Left renal cortex interstitium (tissue), 4 donors: ENCODE data around the gene DHX58. TPM values are rescaled to one million over a fixed set of nuclear protein-coding genes. Genes with fewer than 3 reads are reported as not detected.

Source experiments
- DNase-seq, 4 donors: peaks; one replicate each; pipeline ENCODE4 v3.0.0-alpha.2; 2013; ENCODE audit warnings: low read depth in 4 of 4, low spot score in 2 of 4, missing footprints in 1 of 4
- polyA plus RNA-seq, 4 donors: library from polyadenylated mRNA; unstranded; fragments of 120-200 nt; gene quantifications; one replicate each; pipeline ENCODE4 v1.2.1, GENCODE V29; 2013; ENCODE audit not compliant: insufficient read length in 4 of 4

The DHX58 gene
- polyA plus RNA-seq, 4 donors, result 8.9 to 11.2 (median 9.8) TPM

DNA sequence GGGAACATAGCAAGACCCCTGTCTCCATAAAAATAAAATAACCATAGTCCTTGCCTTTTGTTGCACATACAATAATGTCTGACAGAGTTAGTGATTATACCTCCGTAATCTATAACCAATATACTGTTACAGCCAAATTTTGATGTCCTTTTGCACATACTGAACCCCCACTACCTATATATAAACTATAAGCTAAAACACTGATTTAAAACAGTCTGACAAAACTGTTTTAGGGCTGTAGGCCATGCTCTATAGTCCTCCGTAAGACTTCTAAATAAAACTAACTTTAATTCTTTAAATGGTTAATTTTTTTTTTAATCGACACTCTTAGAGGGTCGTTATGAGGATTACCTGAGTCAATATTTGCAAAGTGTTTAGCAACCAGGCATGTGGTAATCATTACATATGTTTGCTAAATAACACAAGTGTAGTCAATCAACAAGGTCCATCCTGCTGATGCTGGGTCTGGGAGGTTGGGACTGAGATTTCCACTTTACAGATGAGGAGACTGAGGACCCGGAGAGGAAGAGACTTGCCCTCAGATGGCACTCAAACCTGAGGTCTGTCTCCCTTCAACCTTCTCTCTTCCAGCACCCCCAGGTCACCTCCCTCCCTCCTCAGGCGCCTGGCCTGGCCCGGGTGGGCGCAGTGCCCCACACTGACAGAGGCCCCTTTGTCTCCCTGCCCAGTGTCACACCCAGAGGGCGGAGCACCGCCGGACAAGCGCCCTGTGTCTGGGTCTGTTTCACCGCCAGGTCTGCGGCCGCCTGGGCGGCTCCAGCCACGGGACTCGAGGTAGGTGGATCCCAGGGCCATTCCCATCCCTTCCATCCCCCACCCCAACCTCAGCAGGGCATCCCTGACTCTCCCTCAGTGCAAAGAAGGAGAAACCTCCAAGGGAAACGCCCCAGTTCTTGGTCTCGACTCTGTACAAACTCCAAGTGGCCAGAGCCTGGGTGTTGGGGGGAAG is 24.5 kb downstream of the DHX58 start:
- DNase-seq, result no peak

DNA sequence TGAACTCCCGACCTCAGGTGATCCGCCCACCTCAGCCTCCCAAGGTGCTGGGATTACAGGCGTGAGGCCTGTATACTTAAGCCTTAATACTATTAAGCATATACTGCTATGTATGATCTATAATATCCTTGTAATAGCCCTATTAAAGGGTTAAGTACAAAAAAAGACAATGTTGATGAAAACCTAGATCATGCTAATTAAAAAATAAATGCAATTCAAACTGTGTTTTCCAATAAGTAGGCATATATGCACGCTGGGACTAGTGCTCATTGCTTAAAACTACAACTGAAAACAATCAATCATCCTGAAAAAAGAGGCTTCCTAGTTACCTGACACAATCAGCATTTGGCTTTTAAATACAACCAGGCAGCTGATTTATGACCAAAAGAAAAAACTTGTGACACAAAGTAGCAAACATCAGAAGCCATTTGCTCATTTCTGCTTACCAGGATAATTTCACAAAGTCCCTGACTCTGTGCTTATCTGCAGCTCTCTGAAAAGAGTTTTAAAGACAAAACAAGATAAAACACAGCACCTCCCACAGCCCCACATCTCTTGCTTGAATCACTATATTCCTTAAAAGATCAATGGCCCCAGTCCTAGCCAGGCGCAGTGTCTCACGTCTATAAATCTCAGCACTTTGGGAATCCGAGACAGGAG is 25.3 kb downstream of the DHX58 start:
- no peak for DNase-seq

DNA sequence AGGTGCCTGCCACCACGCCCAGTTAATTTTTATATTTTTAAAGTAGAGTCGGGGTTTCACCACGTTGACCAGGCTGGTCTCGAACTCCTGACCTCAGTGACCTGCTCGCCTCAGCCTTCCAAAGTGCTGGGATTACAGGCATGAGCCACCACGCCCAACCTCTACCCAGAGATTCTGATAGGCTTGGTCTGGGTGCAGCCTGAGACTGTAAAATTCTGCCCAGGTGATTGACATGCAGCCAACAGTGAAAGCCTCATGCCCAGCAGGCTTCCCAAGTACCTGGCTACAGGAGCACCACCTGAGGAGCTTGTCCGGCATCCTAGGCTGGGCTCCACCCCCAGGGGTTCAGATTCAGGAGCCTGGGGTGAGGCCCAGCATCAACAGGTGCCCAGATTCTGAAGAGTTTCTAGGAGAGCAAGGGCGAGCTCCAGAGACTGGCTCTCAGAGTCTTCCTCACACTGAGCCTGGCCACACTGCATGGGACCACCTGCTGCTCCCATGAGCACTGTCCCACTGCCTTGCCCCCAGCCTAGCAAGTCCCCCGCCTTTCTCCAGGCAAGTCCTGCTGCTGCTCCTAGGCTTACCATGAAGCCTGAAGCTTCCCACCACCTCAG is 30.9 kb downstream of the DHX58 start:
- DNase-seq, result no peak

DNA sequence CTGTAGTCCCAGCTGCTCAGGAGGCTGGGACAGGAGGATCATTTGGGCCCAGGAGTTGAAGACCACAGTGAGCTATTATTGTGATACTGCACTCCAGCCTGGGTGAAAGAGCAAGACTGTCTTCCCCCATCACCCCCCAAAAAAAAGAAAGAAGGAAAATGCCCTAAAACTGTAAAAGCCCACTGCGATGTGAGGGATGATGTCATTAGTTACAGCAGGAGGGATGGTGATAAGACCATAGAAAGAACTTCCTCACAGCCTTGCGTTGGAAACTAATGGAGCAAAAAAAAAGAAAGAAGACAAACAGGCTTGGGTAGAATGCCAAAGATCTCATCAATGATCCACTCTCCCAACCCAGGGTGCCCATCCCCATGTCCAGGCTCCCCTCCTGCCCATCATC is 33.0 kb downstream of the DHX58 start:
- no peak for DNase-seq

DNA sequence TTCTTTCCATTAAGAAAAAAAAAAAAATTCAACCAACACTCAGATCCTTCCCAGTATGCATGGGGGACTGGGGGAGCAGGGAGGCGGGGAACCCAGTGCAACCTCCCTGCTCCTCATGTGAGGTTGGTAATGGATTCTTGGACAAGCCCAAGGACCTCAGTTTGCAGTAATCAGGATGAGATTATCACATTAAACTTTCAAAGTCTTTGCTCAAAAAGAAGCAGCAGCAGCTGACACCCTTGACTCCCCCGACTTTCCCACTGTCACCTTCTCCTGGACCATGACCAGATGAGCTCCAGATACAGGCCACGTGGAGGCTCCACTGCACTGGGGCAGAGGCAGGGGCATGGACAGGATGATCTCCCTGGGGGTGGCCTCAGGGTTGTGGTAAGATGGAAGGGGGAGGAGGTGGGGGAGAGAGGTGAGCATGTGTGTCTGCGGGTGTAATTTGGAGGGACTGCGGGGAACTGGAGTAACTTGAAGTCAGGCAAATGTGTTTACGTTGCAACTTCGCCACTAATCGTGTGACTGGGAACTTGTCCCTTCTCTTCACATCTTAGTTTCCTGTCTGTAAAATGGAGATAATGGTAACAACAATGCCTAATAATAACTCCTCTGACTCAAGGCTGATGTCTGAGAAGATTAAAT is 34.0 kb downstream of the DHX58 start:
- no peak for DNase-seq

DNA sequence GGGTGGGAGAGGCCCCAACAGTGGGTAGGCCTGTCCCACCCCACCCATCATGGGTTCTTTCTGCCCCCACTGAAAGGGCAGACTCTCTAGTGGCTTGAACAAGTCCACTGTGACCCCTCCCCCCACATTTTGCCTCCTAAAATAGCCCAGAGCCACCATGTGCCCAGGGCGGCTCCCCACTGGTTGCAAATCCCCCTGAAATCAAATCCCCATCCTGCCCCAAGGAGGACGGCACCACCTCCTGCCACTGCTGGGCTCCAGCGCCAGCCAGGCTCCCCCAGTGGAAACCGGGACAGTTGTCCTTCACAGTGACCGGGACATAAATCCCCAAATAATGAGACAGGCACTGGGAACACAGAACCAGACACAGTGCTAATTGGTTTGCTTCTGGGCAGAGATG is 34.8 kb downstream of the DHX58 start:
- no peak for DNase-seq

DNA sequence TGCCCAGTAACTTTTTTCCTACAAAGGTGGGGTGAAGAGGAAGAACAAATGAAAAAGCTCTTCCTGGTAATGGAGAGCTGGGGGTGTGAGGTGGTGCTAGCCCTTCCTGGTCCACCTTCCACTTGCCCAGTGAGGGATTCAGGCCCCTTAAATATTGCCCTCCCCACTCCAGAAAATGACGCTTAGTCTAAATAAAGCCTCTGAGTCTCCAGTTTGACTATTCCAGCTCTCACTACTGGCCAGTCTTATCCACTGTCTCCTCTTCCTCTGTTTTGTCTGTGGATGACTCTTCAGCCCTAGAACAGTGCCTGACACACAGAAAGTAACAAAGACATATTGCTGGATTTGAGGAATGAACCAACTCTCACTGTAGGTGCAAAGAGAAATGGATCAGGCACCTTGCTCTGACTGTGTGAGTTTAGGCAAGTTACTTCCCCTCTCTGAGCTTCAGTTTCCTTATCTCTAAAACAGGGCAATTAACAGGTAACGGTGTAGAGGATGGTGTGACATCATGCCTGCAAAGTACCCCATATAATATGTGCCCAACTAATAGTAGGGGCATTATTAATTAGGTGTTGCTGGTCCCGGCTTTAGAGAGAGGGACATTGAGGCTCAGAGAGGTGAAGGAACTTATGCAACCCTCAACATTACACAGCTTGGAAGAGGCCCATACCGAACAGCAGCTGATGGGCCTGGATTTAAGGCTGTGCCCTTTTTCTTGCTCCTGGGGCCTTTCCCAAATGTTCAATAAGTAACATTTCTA is 35.5 kb downstream of the DHX58 start:
- no peak for DNase-seq

DNA sequence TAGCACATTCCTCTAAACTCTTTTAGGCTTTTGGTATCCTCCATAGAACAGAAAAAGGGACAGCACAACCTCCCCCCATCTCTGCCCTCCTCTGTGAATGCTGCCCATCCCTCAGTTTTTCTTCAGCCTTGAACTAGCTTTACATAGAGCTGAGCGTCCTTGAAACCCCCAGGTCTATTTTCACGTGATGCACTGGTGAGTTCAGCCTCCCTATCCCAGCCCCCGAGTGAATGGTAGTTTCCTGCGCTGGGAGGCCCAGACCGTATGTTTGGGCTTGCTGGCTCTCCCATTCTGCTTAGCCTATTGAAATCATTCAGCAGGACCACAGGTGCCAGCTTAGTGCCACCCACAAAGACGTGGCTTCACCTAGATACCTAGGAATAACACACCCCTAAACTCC is 36.7 kb downstream of the DHX58 start:
- DNase-seq, result no peak

DNA sequence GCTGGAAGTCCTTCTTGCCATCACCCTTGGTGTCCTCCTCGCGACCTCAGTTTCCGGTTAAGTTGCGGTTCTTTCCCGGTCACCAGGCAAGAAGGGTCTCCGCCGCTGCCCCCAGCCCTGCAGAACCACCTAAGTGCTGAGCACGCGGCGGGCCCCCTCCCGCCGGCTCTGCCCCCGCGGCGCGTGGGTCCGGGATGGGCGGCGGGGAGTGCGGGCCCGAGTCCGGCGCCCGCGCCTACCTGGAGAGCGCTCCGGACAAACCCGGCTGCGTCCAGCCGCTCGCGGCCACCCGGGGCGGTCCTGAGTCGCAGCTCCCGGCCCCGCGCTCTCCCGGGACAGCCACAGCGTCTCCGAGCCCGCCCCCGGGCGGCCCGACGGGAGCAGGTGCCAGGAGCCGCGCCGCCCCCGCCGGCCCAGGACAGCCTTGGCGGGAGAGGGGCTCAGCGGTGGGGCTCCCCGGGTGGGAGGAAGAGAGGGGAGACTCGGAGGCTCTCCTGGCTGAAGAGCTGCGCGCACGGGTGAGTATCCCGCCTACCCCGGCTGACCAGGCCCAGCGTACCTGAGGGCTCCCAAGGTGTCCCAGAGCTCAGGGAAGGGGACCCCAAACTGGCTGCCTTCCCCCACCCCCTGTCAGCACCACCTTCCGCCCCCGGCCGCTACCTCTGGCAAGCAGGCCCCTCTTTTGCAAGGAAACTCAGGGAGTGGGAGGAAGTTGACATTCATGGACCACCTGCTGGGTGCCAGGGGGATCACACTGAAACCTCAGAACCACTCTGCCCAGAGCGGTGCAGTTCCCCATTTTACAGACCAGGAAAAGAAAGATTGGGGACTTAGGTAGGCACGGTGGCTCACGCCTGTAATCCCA is 40.0 kb downstream of the DHX58 start:
- DNase-seq, result no peak

DNA sequence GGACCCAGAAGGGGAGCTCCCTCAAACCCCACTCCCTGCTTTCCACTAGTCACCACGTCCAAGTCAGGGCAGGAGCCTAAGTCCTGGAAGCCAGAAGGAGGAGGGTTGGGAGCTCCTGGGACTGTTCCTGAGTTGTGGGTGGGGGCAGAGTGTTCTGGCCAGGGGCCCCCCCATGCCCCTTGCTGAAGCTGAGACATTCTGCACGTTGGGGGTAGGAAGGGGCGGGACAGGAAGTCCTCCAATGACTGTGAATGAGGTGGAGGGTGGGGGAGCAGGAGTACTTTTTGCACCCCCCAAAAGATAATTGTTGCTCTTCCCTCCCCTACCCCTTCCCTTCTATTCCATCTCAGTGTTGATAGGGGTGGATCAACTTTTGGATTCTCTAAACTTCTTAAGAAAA is 40.7 kb downstream of the DHX58 start:
- no peak for DNase-seq

DNA sequence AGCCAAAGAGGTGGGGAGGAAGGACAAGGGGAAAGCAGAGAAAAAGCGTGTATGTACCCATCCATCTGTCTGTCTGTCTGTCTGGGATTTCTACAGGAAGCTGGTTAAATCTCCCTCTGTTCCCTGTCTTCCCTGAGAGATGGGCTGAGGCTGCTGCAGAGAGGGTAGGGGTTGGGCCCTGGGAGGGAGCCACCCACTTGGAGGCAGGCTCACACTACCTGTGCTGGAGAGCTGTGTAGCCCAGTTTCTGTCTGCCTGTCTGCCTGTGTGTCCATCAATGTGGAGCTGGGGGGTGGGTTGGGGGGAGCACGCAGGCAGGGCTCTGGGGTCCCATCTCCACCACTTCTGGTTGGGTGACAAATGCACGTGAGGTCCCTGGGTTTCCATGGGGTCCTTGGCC is 43.5 kb downstream of the DHX58 start:
- no peak for DNase-seq

DNA sequence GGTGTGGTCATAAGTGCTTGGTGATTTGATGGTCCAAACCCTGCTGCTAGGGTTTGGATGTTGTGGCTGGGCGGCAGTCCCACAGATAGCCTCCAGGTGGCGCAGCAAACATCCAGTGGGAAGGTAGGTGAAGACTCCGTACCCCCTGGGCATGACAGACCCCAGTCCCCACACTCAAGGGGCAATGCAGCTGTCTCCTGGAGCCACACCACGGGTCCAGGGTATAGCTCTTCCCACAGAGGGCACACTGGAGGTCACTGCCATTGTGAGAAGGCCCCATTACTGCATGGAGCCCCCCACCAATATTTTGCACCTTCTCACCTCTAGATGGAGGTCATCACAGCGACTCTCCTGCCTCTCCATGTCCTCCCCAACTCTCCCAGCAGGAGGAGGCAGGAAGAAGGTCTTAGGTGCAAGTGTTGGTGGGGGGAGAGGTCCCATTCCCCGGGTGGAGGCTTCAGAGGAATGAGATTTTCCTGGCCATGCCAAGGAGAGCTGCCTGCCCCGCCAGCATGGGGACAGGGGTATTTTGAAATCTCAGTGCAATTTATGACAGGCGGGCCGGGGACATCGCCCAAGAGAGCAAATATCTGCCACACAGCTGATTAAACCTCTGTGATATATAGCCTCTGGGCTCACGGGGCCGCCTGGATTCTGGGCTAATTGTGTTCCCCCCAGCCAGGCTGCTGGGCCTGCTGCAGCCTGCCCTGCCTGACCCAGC is 45.0 kb downstream of the DHX58 start:
- DNase-seq, result no peak

DNA sequence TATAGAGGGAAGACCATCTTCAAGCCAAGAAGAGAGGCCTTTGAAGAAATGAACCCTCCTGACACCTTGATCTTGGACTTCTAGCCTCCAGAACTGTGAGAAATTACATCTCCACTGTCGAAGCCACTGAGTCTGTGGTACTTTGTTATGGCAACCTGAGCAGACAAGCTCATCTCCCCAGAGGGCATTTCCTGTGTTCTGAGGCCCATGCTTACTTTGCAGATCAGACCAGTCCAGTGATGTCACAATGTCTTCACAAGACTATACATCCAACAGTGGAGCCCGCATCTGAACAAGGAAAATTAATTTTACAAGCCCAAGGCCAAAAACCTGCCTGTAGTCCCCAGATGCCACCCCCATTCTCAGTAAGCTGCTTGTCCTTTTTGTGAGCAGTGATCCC is 47.3 kb downstream of the DHX58 start:
- DNase-seq, result no peak

DNA sequence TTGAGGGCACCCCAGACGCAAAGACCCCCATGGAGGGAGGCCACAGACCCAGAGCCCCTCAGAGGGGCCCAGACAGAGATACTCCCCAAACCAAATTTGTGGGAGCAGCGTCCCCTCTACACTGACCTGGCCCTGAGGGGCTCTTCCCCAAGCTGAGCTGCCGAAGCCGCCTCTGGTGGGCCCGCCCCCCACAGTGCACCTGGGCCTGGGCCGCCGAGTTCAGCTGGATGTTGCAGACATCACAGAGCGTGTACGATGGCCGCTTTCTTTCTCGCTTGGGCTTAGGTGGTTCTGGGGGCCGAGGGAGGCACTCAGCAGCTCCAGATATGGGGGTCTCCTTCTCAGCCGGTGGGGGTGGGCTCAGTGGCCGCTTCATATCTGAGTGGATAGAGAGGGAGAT is 49.8 kb downstream of the DHX58 start:
- no peak for DNase-seq

DNA sequence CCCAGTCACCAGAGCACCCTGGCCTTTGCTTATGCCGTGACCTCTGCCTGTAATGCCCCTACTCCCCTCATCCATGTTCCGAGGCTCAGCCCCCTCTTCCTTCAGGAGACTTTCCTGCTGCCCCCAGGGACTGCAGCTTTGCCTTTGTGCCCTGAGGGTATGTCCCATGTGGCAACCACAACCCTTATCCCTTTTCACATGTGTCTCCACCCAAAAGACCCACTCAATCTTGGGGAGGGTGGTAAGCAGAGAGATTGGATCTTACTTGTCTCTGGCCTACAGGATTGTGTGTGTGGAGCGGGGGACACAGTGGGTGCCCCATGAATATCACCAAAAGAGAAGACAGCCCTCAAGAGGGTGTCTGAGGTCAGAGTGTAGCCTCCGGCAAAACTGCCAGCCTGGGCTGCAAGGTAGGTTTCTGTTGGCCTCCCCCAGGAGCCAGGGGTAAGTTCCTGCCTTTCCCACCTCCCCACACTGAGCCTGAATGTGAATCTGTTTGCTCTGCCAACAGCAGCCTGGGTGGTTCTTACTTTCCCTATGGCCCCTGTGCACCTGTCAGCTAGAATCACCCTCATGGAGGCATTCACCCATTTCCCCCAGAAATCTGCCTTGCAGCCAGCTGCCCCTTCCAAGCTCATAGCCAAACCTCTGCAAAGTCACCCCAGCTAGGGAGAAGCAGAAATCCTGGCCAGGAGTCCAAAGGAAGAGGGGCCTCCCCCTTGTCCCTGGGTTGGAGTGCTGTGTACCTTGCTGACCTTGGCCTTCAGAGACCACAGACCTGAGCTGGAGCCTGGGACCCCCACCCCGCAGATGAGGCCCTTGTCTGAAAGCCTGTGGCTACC is 50.6 kb downstream of the DHX58 start:
- no peak for DNase-seq

DNA sequence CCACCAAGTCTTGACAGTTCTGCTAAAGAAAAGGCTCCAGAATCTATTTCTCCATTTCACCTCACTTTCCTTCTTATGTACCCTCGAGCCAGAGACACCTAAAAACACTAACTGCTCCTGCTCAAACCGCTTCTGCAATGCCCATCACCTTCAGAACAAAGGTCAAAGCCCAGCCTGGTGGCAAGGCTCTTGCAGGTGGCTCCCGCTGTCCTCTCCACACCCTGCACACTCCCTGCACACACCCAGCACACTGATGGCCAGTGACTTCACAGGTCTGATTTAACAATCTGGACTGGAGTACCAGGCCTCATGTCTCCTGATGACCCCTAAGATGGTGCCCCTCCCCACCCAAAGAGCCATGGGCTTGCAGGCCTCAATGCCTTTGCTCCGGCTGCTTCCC is 52.3 kb downstream of the DHX58 start:
- no peak for DNase-seq

DNA sequence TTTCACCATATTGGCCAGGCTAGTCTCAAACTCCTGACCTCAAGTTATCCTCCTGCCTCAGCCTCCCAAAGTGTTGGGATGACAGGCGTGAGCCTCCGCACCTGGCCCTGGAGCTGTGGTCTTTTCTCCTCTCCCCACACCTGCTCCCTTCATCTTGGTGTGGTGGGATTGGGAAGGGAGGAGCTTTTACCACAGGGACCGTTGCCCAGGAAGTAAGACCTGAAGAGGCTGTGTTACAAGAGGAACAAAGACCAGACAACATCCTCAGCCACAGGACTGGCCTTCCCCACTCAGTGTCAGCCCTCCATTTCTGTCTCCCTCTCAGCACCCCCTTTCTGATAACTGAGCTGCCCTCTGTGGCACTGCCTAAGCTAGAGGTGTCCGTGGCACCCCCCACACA is 52.7 kb downstream of the DHX58 start:
- DNase-seq, result no peak

DNA sequence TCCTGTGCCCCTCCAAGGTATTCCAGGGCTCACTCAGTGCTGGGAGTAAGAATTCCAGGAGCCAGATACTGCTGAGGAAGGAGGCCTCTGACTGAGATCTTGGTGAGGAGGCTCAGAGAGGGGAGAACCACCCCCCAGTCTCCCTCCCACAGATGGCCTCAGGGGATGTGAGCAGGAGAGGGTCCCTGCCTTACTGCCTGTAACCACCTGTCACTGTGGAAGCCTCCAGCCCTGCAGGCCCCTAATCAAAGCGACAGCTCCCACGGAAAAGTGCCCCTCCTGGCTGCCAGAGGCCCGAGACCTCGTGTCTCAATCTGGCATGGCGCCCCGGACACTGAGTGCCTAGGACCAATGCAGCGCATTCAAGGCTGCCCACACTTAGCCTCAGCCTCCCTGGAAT is 54.5 kb downstream of the DHX58 start:
- DNase-seq, result no peak
